Measurements from ENCODE around the gene ANKS3. TPM values are rescaled to one million over a fixed set of nuclear protein-coding genes. Genes with fewer than 3 reads are reported as not detected.

The ANKS3 gene
- total RNA-seq, 4 donors from 2014 or later: 10.4 to 28.8 (median 17.4) TPM

GRCh38 chr16:4685292-4685691 is 48.8 kb downstream of the ANKS3 start:
- H3K4me3 ChIP-seq (ENCODE audit: low read depth, poor library complexity, severe bottlenecking): no peak overlapping the region
- 86 to 89% methylated on average over 13 of the region's 13 CpGs for WGBS, 2 donors
- intact Hi-C loops (cut with DNase I; ENCODE audit: low total_unique reads): no loop called here
- no peak for TF ChIP-seq POLR2A (IDR thresholded peaks at IDR 0.05)
- TF ChIP-seq, protein P1, sequence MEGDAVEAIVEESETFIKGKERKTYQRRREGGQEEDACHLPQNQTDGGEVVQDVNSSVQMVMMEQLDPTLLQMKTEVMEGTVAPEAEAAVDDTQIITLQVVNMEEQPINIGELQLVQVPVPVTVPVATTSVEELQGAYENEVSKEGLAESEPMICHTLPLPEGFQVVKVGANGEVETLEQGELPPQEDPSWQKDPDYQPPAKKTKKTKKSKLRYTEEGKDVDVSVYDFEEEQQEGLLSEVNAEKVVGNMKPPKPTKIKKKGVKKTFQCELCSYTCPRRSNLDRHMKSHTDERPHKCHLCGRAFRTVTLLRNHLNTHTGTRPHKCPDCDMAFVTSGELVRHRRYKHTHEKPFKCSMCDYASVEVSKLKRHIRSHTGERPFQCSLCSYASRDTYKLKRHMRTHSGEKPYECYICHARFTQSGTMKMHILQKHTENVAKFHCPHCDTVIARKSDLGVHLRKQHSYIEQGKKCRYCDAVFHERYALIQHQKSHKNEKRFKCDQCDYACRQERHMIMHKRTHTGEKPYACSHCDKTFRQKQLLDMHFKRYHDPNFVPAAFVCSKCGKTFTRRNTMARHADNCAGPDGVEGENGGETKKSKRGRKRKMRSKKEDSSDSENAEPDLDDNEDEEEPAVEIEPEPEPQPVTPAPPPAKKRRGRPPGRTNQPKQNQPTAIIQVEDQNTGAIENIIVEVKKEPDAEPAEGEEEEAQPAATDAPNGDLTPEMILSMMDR (IDR thresholded peaks at IDR 0.05): no peak
- no peak for DNase-seq (ENCODE audit: low spot score in 2 of 2)

GRCh38 chr16:4684763-4685162 is 49.3 kb downstream of the ANKS3 start:
- no peak overlapping the region for H3K4me3 ChIP-seq (ENCODE audit: low read depth, poor library complexity, severe bottlenecking)
- TF ChIP-seq POLR2A (IDR thresholded peaks at IDR 0.05): no peak
- TF ChIP-seq, protein P1 (IDR thresholded peaks at IDR 0.05): no peak
- intact Hi-C loops (cut with DNase I; ENCODE audit: low total_unique reads): no loop called here
- DNase-seq (ENCODE audit: low spot score in 2 of 2): no peak
- 78 to 82% methylated on average over 13 of the region's 13 CpGs for WGBS, 2 donors

- DNase-seq (ENCODE audit: low spot score in 2 of 2): no peak
- H3K4me3 ChIP-seq (ENCODE audit: low read depth, poor library complexity, severe bottlenecking): no peak overlapping the region
- WGBS, 2 donors: 92 to 95% methylated on average over 22 to 23 of the region's 23 CpGs
- TF ChIP-seq, protein P1 (IDR thresholded peaks at IDR 0.05): no peak
- no peak for TF ChIP-seq POLR2A (IDR thresholded peaks at IDR 0.05)
- intact Hi-C loops (cut with DNase I; ENCODE audit: low total_unique reads): no loop called here
These were observed 49.9 kb downstream of the ANKS3 start for GRCh38 chr16:4684058-4684715.

DNA sequence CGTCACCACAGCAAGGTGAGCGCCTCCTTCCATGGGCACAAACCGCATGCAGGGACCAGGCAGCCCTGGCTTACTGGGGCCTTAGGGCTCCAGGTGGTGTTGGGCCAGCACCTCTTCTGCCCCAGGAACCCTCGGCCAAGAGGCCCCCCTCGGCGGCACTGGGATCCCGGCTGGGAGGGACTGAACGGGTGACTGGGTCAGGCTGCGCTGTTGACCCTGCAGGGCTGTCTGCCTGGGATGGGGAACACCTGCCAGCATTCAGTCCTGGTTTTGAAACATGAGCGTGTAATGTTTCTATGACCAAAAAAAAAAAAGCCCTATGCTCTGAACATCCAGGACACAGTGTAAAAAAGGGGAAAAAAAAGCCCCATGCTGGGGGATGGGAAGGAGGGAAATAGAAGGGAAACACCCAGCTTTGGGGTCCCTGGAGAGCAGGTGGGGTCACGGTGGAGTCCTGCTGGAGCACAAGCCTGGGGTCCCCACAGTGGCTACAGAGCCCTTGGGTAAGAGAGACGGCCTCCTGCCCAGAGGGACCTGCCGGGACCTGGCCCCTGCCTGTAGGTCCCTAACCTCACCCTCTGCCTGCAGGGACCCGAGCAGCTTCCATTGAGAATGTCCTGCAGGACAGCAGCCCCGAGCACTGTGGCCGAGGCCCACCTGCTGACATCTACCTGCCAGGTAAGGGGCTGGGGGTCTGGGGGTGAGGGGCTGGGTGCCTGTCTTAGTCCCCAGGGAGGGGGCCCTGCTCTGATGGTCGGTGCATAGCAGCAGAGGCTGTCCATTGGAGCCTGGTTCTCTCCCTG is 50.6 kb downstream of the ANKS3 start:
- no peak overlapping the region for H3K4me3 ChIP-seq (ENCODE audit: low read depth, poor library complexity, severe bottlenecking)

GRCh38 chr16:4682616-4683254 is 51.3 kb downstream of the ANKS3 start:
- WGBS, 2 donors: 77 to 80% methylated on average over 24 to 35 of the region's 36 CpGs
- TF ChIP-seq, protein P1 (IDR thresholded peaks at IDR 0.05): no peak
- TF ChIP-seq POLR2A (IDR thresholded peaks at IDR 0.05): no peak

More for the DNA sequence above, 50.6 kb downstream of the ANKS3 start:
- DNase-seq (ENCODE audit: low spot score in 2 of 2): no peak
- 84 to 86% methylated on average over 13 to 14 of the region's 17 CpGs for WGBS, 2 donors
- TF ChIP-seq, protein P1 (IDR thresholded peaks at IDR 0.05): no peak
- no peak for TF ChIP-seq POLR2A (IDR thresholded peaks at IDR 0.05)
- intact Hi-C loops (cut with DNase I; ENCODE audit: low total_unique reads): no loop called here

More at GRCh38 chr16:4682616-4683254, 51.3 kb downstream of the ANKS3 start:
- H3K4me3 ChIP-seq (ENCODE audit: low read depth, poor library complexity, severe bottlenecking): no peak overlapping the region
- DNase-seq (ENCODE audit: low spot score in 2 of 2): no peak
- intact Hi-C loops (cut with DNase I; ENCODE audit: low total_unique reads): no loop called here
